B cell (primary cell): ENCODE results near the gene USH2A.

Experiments
- EZH2 ChIP-seq: IDR thresholded peaks from 2 replicates; pipeline ENCODE4 v1.6.1; 2012; ENCODE audit warnings: borderline replicate concordance, low read depth, mild to moderate bottlenecking, moderate library complexity, low read length; ENCODE audit not compliant: insufficient read depth, poor library complexity, severe bottlenecking
- TF ChIP-seq, protein P1 (sequence below): fragments of 200-600 bp; IDR thresholded peaks from one replicate; pipeline ENCODE4 v1.8.0; 2022; ENCODE audit warnings: antibody characterized with exemption, mild to moderate bottlenecking

DNA sequence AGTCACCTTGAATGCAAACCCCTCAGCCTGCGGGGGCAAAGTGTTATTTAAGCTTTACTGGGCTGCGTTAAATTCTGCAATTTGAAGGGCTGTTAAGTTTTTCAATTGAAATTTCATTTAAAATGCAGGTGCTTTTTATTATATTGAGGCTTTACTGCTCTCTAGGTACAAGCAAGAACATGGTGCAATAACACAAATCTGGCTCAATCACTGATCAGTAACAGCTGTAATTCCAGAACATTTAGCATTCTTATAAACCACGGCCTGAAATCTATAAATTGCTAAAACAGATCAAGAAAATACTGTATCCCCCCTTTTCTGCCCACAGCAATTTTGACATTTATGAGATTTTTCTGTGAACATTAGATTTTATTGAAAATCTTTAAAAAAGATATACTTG lies 533.4 kb downstream of the USH2A start:
- TF ChIP-seq, protein P1, sequence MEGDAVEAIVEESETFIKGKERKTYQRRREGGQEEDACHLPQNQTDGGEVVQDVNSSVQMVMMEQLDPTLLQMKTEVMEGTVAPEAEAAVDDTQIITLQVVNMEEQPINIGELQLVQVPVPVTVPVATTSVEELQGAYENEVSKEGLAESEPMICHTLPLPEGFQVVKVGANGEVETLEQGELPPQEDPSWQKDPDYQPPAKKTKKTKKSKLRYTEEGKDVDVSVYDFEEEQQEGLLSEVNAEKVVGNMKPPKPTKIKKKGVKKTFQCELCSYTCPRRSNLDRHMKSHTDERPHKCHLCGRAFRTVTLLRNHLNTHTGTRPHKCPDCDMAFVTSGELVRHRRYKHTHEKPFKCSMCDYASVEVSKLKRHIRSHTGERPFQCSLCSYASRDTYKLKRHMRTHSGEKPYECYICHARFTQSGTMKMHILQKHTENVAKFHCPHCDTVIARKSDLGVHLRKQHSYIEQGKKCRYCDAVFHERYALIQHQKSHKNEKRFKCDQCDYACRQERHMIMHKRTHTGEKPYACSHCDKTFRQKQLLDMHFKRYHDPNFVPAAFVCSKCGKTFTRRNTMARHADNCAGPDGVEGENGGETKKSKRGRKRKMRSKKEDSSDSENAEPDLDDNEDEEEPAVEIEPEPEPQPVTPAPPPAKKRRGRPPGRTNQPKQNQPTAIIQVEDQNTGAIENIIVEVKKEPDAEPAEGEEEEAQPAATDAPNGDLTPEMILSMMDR = no peak
- no peak for TF ChIP-seq EZH2
